Right lobe of liver (tissue), 4 donors: ENCODE results near the gene SCUBE1.

ENCODE experiments used
- CTCF ChIP-seq, 4 donors: fragments of 200-600 bp in 3 of 4; fragments of 450-650 bp in 1 of 4; IDR thresholded peaks; one replicate each; pipeline versions ENCODE4 v1.5.1 to v1.8.0; 2016 to 2022; ENCODE audit warnings: antibody characterized with exemption in 4 of 4, mild to moderate bottlenecking in 2 of 4
- POLR2A ChIP-seq: fragments of 450-650 bp; IDR thresholded peaks from one replicate; pipeline ENCODE4 v1.6.1; 2017; ENCODE audit warnings: antibody characterized with exemption, mild to moderate bottlenecking
- donor health status: DM: no; HTN: no; CAD: no.
- donor health status: DM: no; HTN: no; CAD: no.
- donor health status: DM: no; HTN: yes; CAD: no.

DNA sequence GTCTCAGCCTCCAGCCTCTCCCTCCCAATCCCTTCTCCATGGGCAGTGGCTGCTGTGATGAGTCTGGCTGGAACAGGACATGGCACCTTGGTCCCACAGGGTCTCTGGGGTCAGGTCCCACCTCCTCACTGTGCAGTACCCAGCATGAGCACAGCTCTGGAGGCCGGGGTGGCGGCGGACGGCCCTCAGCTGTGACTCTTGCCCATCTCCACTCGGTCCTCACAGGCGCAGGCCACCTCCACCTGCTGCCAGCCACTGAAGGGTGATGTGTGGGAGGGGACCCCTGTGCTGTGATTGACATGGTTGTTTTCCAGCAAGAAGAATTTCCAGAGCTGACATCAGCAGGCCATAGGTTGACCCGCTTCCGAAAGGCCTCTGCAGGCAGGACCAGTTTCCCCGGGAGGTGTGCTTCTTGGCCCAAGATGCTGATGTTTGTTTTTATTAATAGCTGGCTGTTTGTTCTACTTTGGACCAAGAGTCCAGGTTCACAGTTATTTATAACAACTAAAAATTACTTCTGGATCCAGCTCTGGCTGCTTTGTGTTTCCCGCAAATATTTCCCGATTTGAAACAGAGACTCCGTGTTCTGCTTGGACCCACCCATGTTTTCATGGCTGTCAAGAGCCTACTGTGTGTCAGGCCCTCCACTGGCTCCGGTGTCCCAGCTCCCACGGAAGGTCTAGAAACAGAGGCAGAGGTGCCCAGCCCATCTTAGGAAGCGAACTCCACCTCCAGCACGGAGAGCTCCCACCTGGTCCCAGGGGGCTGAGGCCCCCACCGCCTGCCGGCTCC lies 45.7 kb downstream of the SCUBE1 start:
- TF ChIP-seq POLR2A (no peak), CTCF (IDR thresholded peaks at IDR 0.05) (no peak)
